WTC11 (cell line): Measurements from ENCODE around the gene SDC4. TPM values are rescaled to one million over a fixed set of nuclear protein-coding genes. Genes with fewer than 3 reads are reported as not detected.

ENCODE experiments used
- ATAC-seq: fragments of 200-7000 bp; cut with Tn5 transposase; 2 replicates; pipeline ENCODE4 v1.10.0; 2021; ENCODE audit warnings: mild to moderate bottlenecking, moderate library complexity
- CTCF ChIA-PET: fragments of 300-600 bp; sonication (Branson Sonifier 250); formaldehyde crosslinking; loops from one replicate; lab custom pipeline; 2021; ENCODE audit warnings: antibody characterized with exemption; lab: Charles Lee
- POLR2A ChIA-PET: fragments of 350-600 bp; sonication (Branson Sonifier 250); formaldehyde crosslinking; loops from one replicate; lab custom pipeline; 2021; ENCODE audit warnings: antibody characterized with exemption; lab: Charles Lee
- DNase-seq: peaks from one replicate; pipeline ENCODE4 v3.0.0; 2021; ENCODE audit warnings: low spot score
- H3K27ac Mint-ChIP-seq: 2 replicates; pipeline ENCODE4 v1.8.0; 2021; ENCODE audit warnings: mixed read lengths
- H3K27me3 Mint-ChIP-seq: 2 replicates; pipeline ENCODE4 v1.8.0; 2021; ENCODE audit warnings: low read depth, mild to moderate bottlenecking, moderate library complexity, mixed read lengths
- H3K36me3 Mint-ChIP-seq: 2 replicates; pipeline ENCODE4 v1.8.0; 2021; ENCODE audit warnings: mixed read lengths
- H3K4me1 Mint-ChIP-seq: 2 replicates; pipeline ENCODE4 v1.8.0; 2022; ENCODE audit warnings: mixed read lengths
- H3K4me3 Mint-ChIP-seq: 2 replicates; pipeline ENCODE4 v1.8.0; 2021; ENCODE audit warnings: mild to moderate bottlenecking, moderate library complexity, mixed read lengths
- H3K9me3 Mint-ChIP-seq: 2 replicates; pipeline ENCODE4 v1.8.0; 2021; ENCODE audit warnings: mixed read lengths
- HMGXB4 ChIP-seq: sonication (generic); formaldehyde crosslinking; IDR thresholded peaks from 2 replicates; pipeline ENCODE4 v1.8.1; 2023; ENCODE audit warnings: mild to moderate bottlenecking, moderate library complexity, missing genetic modification reagents
- IRF1 ChIP-seq: sonication (generic); formaldehyde crosslinking; IDR thresholded peaks from 2 replicates; pipeline ENCODE4 v1.8.0; 2023; ENCODE audit warnings: missing genetic modification reagents
- IRF2 ChIP-seq: sonication (generic); formaldehyde crosslinking; IDR thresholded peaks from 2 replicates; pipeline ENCODE4 v1.8.0; 2022; ENCODE audit warnings: low read depth, missing genetic modification reagents, borderline replicate concordance
- NFE2L1 ChIP-seq: sonication (generic); formaldehyde crosslinking; IDR thresholded peaks from 2 replicates; pipeline ENCODE4 v1.8.1; 2023; ENCODE audit warnings: missing genetic modification reagents
- NFYB ChIP-seq: sonication (generic); formaldehyde crosslinking; conservative IDR thresholded peaks from 2 replicates; pipeline ENCODE4 v1.8.0; 2022; ENCODE audit warnings: low read depth, missing genetic modification reagents
- RORB ChIP-seq: fragments of 250-450 bp; sonication (Bioruptor Pico); IDR thresholded peaks from 2 replicates; pipeline ENCODE4 v1.9.0; 2021; ENCODE audit warnings: mild to moderate bottlenecking
- SMAD3 ChIP-seq: sonication (generic); formaldehyde crosslinking; IDR thresholded peaks from 2 replicates; pipeline ENCODE4 v1.8.0; 2022; ENCODE audit warnings: missing genetic modification reagents, mild to moderate bottlenecking, borderline replicate concordance
- SMAD4 ChIP-seq: sonication (generic); formaldehyde crosslinking; IDR thresholded peaks from 2 replicates; pipeline ENCODE4 v1.8.0; 2022; ENCODE audit warnings: mild to moderate bottlenecking, missing genetic modification reagents
- TEAD4 ChIP-seq: sonication (generic); formaldehyde crosslinking; IDR thresholded peaks from 2 replicates; pipeline ENCODE4 v1.8.0; 2022; ENCODE audit warnings: mild to moderate bottlenecking, missing genetic modification reagents
- ZNF121 ChIP-seq: sonication (generic); formaldehyde crosslinking; IDR thresholded peaks from 2 replicates; pipeline ENCODE4 v1.8.0; 2023; ENCODE audit warnings: missing genetic modification reagents
- ZNF512 ChIP-seq: sonication (generic); formaldehyde crosslinking; IDR thresholded peaks from 2 replicates; pipeline ENCODE4 v1.8.1; 2022; ENCODE audit warnings: missing genetic modification reagents, borderline replicate concordance
- ZNF532 ChIP-seq: fragments of 250-450 bp; sonication (Bioruptor Pico); IDR thresholded peaks from 2 replicates; pipeline ENCODE4 v1.9.0; 2021; ENCODE audit warnings: mild to moderate bottlenecking, borderline replicate concordance
- ZNF671 ChIP-seq: fragments of 250-450 bp; sonication (Bioruptor Pico); IDR thresholded peaks from 2 replicates; pipeline ENCODE4 v1.8.0; 2021; ENCODE audit warnings: mild to moderate bottlenecking
- ZSCAN18 ChIP-seq: fragments of 250-450 bp; sonication (Bioruptor Pico); IDR thresholded peaks from 2 replicates; pipeline ENCODE4 v2.1.2; 2022; ENCODE audit warnings: mild to moderate bottlenecking, moderate library complexity
- total RNA-seq: library from RNA; stranded (reverse); gene quantifications from 3 replicates; pipeline ENCODE4 v1.2.3, GENCODE V29; 2021

SDC4 gene
- total RNA-seq, 1 experiment from 2014 or later: 64.0 TPM

- DNase-seq: no peak
- H3K27ac Mint-ChIP-seq: no peak overlapping the region
- no peaks in the 10 kb centered on the region for H3K27me3 Mint-ChIP-seq
- no peaks in the 10 kb centered on the region for H3K9me3 Mint-ChIP-seq
- H3K36me3 Mint-ChIP-seq: no peaks in the 10 kb centered on the region
- H3K4me1 Mint-ChIP-seq: peaks cover 31% of the 10 kb centered on the region
- H3K4me3 Mint-ChIP-seq: no peak overlapping the region
- ChIA-PET POLR2A (no interaction called here), CTCF (no interaction called here)
- no peak for ATAC-seq
- no peak for TF ChIP-seq IRF1 (CRISPR knock-in tag)
- no peak for TF ChIP-seq RORB (CRISPR knock-in tag)
- no peak for TF ChIP-seq ZNF671 (CRISPR knock-in tag)
- no peak for TF ChIP-seq ZSCAN18
- no peak for TF ChIP-seq IRF2 (CRISPR knock-in tag)
- TF ChIP-seq NFE2L1 (CRISPR knock-in tag): no peak
- no peak for TF ChIP-seq ZNF121 (CRISPR knock-in tag)
- no peak for TF ChIP-seq TEAD4 (CRISPR knock-in tag)
- TF ChIP-seq NFYB (CRISPR knock-in tag): no peak
- TF ChIP-seq ZNF532: no peak
- no peak for TF ChIP-seq ZNF512 (CRISPR knock-in tag)
- no peak for TF ChIP-seq SMAD4 (CRISPR knock-in tag)
- TF ChIP-seq SMAD3 (CRISPR knock-in tag): no peak
- TF ChIP-seq HMGXB4 (CRISPR knock-in tag): no peak
Observed at GRCh38 chr20:45355209-45356084, 7.2 kb upstream of the SDC4 start.
